SU-DHL-6 (cell line): Measurements from ENCODE around the gene ZFAND3.

Experiments used
- H2AFZ ChIP-seq: fragments of 200-600 bp; sonication (generic); 2 replicates; pipeline ENCODE4 v1.6.1; 2014; ENCODE audit warnings: low read depth, mild to moderate bottlenecking, moderate library complexity, mixed read lengths, antibody characterized with exemption, low read length; ENCODE audit not compliant: severe bottlenecking
- H3F3A ChIP-seq: fragments of 200-600 bp; shearing (Covaris generic); 2 replicates; pipeline ENCODE4 v1.6.0; 2016; ENCODE audit warnings: antibody characterized with exemption, mild to moderate bottlenecking; ENCODE audit not compliant: insufficient read depth
- H3K27ac ChIP-seq: fragments of 200-600 bp; sonication (generic); 2 replicates; pipeline ENCODE4 v1.5.1; 2016; ENCODE audit warnings: low read depth, mild to moderate bottlenecking, low read length, moderate library complexity, mixed read lengths
- H3K27me3 ChIP-seq: fragments of 200-600 bp; sonication (generic), shearing (Covaris generic); 2 replicates; pipeline ENCODE4 v1.6.0; 2014; ENCODE audit warnings: mild to moderate bottlenecking, low read length
- H3K36me3 ChIP-seq: fragments of 200-600 bp; sonication (generic); 2 replicates; pipeline ENCODE4 v1.6.1; 2014; ENCODE audit warnings: mild to moderate bottlenecking, low read length, mixed read lengths
- H3K4me2 ChIP-seq: fragments of 300-600, 200-600 bp; shearing (Covaris generic), sonication (generic); 2 replicates; pipeline ENCODE4 v1.6.0; 2014; ENCODE audit warnings: low read length, low read depth, mild to moderate bottlenecking; ENCODE audit not compliant: poor library complexity, severe bottlenecking
- H3K4me3 ChIP-seq: fragments of 200-600 bp; sonication (generic); 2 replicates; pipeline ENCODE4 v1.5.1; 2014; ENCODE audit warnings: antibody characterized with exemption, low read length, mild to moderate bottlenecking, mixed read lengths; ENCODE audit not compliant: insufficient read depth, poor library complexity, severe bottlenecking
- H3K79me2 ChIP-seq: fragments of 200-600 bp; sonication (generic); 2 replicates; pipeline ENCODE4 v1.6.1; 2014; ENCODE audit warnings: mild to moderate bottlenecking, low read length, moderate library complexity; ENCODE audit not compliant: insufficient read depth
- H3K9ac ChIP-seq: fragments of 200-600 bp; sonication (generic); 2 replicates; pipeline ENCODE4 v1.7.0; 2014; ENCODE audit warnings: mild to moderate bottlenecking, low read length
- H3K9me2 ChIP-seq: fragments of 200-600 bp; sonication (generic); replicated peaks from 2 replicates; pipeline ENCODE4 v1.6.1; 2014; ENCODE audit warnings: low read length; ENCODE audit not compliant: insufficient read depth
- H3K9me3 ChIP-seq: fragments of 200-600 bp; sonication (generic); 2 replicates; pipeline ENCODE4 v1.6.1; 2014; ENCODE audit warnings: low read length, mixed read lengths; ENCODE audit not compliant: insufficient read depth
- H4K20me1 ChIP-seq: fragments of 200-600 bp; sonication (generic); 2 replicates; pipeline ENCODE4 v1.6.1; 2014; ENCODE audit warnings: low read depth, mild to moderate bottlenecking, antibody characterized with exemption, low read length, moderate library complexity, mixed read lengths
- EZH2phosphoT487 ChIP-seq: fragments of 200-600 bp; sonication (generic), shearing (Covaris generic); conservative IDR thresholded peaks from 2 replicates; pipeline ENCODE4 v1.6.1; 2018; ENCODE audit warnings: mild to moderate bottlenecking, antibody characterized with exemption, low read length, moderate library complexity, mixed read lengths
- TF ChIP-seq, protein P1 (sequence below): fragments of 200-600 bp; sonication (generic); IDR thresholded peaks from one replicate; pipeline ENCODE4 v1.5.1; 2017; ENCODE audit warnings: antibody characterized with exemption, mild to moderate bottlenecking, low read length, moderate library complexity; ENCODE audit not compliant: insufficient read depth, poor library complexity, severe bottlenecking

The ZFAND3 gene

DNA sequence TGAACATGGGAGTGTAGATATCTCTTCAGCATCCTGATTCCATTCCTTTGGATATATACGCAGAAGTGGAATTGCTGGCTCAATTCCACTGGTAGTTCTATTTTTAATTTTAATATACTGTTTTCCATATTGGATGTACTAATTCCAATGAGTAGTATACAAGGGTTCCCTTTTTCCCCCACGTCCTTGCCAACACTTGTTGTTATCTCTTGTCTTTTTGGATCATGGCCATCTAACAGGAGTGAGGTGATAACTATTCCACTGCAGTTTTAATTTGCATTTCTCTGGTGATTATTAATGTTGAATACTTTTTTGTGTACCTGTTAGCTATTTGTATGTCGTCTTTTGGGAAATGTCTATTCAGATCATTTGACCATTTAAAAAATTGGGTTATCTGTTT lies 91.5 kb downstream of the ZFAND3 start:
- no peaks in the 10 kb centered on the region for H3K36me3 ChIP-seq
- H3K4me3 ChIP-seq: no peak overlapping the region
- no peaks in the 10 kb centered on the region for H3K27me3 ChIP-seq
- no peaks in the 10 kb centered on the region for H3K9me2 ChIP-seq
- no peaks in the 10 kb centered on the region for H3K9me3 ChIP-seq
- no peaks in the 10 kb centered on the region for H3F3A ChIP-seq
- TF ChIP-seq, protein P1, sequence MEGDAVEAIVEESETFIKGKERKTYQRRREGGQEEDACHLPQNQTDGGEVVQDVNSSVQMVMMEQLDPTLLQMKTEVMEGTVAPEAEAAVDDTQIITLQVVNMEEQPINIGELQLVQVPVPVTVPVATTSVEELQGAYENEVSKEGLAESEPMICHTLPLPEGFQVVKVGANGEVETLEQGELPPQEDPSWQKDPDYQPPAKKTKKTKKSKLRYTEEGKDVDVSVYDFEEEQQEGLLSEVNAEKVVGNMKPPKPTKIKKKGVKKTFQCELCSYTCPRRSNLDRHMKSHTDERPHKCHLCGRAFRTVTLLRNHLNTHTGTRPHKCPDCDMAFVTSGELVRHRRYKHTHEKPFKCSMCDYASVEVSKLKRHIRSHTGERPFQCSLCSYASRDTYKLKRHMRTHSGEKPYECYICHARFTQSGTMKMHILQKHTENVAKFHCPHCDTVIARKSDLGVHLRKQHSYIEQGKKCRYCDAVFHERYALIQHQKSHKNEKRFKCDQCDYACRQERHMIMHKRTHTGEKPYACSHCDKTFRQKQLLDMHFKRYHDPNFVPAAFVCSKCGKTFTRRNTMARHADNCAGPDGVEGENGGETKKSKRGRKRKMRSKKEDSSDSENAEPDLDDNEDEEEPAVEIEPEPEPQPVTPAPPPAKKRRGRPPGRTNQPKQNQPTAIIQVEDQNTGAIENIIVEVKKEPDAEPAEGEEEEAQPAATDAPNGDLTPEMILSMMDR: no peak
- TF ChIP-seq EZH2phosphoT487: no peak
- H4K20me1 ChIP-seq: peaks cover 35% of the 10 kb centered on the region
- no peak overlapping the region for H3K4me2 ChIP-seq
- no peak overlapping the region for H3K9ac ChIP-seq
- peaks cover 50% of the 10 kb centered on the region for H3K79me2 ChIP-seq
- H3K27ac ChIP-seq: no peak overlapping the region
- H2AFZ ChIP-seq: no peak overlapping the region

DNA sequence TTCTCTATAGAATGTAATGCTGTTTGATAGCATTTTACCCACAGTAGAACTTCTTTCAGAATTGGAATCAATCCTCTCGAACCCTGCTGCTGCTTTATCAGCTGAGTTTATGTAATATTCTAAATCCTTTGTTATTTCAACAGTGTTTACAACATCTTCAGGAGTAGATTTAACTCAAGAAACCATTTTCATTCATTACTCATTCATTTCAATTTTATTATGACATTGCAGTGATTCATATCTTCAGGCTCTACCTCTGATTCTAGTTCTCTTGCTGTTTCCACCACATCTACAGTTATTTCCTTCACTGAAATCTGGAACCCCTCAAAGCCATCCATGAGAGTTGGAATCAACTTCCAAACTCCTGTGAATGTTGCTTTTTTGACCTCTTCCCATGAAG lies 93.7 kb downstream of the ZFAND3 start:
- Histone ChIP-seq H3K27me3 (no peaks in the 10 kb centered on the region), H3K36me3 (no peaks in the 10 kb centered on the region), H3K9ac (no peak overlapping the region), H3K9me2 (no peaks in the 10 kb centered on the region), H3K9me3 (no peaks in the 10 kb centered on the region), H3K79me2 (peaks cover 39% of the 10 kb centered on the region), H3K27ac (no peak overlapping the region), H2AFZ (no peak overlapping the region), H3K4me2 (no peak overlapping the region), H3F3A (no peaks in the 10 kb centered on the region), H3K4me3 (no peak overlapping the region), H4K20me1 (peaks cover 20% of the 10 kb centered on the region; the same call in 1 of the 2 replicates)
- TF ChIP-seq, protein P1: no peak
- TF ChIP-seq EZH2phosphoT487: no peak

DNA sequence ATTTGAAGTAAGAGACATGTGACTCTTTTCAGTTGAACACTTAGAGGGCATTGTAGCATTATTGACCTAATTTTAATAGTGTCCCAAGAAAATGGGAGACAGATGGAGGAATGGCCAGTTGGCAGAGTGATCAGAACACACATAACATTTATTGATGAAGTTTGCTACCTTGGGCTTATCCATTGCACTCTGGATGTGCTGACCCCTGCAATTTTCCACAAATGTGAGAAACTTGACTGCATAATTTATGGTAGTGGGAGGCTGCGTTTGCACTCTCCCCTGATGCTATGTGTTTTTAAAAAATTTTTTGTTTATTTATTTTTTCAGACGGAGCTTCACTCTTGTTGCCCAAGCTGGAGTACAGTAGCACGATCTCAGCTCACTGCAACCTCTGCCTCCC lies 95.9 kb downstream of the ZFAND3 start:
- no peaks in the 10 kb centered on the region for H3F3A ChIP-seq
- no peak overlapping the region for H3K4me2 ChIP-seq
- H3K27ac ChIP-seq: no peak overlapping the region
- no peak overlapping the region for H3K4me3 ChIP-seq
- no peaks in the 10 kb centered on the region for H3K36me3 ChIP-seq
- peaks cover 23% of the 10 kb centered on the region; the same call in 1 of the 2 replicates for H4K20me1 ChIP-seq
- no peaks in the 10 kb centered on the region for H3K9me2 ChIP-seq
- no peak for TF ChIP-seq EZH2phosphoT487
- TF ChIP-seq, protein P1: no peak
- H2AFZ ChIP-seq: no peak overlapping the region
- H3K9me3 ChIP-seq: no peaks in the 10 kb centered on the region
- H3K9ac ChIP-seq: no peak overlapping the region
- peaks cover 41% of the 10 kb centered on the region for H3K79me2 ChIP-seq
- H3K27me3 ChIP-seq: no peaks in the 10 kb centered on the region

DNA sequence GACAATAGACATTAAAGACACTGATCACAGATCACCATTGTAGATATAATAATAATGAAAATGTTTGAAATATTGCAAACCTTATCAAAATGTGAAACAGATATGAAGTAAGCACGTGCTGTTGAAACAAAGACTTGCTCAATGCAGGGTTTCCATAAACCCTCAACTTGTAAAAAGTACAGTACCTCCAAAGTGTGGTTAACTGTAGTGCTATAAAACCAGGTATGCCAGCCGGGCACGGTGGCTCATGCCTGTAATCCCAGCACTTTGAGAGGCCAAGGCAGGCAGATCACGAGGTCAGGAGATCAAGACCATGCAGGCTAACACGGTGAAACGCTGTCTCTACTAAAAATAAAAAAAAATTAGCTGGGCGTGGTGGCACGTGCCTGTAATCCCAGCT lies 96.6 kb downstream of the ZFAND3 start:
- no peaks in the 10 kb centered on the region for H3K9me2 ChIP-seq
- peaks cover 28% of the 10 kb centered on the region; the same call in 1 of the 2 replicates for H4K20me1 ChIP-seq
- H2AFZ ChIP-seq: no peak overlapping the region
- H3K9me3 ChIP-seq: no peaks in the 10 kb centered on the region
- H3K4me3 ChIP-seq: no peak overlapping the region
- H3F3A ChIP-seq: no peaks in the 10 kb centered on the region
- no peak overlapping the region for H3K9ac ChIP-seq
- H3K36me3 ChIP-seq: no peaks in the 10 kb centered on the region
- no peak overlapping the region for H3K27ac ChIP-seq
- H3K27me3 ChIP-seq: no peaks in the 10 kb centered on the region
- TF ChIP-seq EZH2phosphoT487: no peak
- TF ChIP-seq, protein P1: no peak
- H3K4me2 ChIP-seq: no peak overlapping the region
- peaks cover 36% of the 10 kb centered on the region for H3K79me2 ChIP-seq
